Activated CD4-positive, alpha-beta T cell treated with anti-CD3 and anti-CD28 coated beads for 24 hours (primary cell): ENCODE results near the gene SH2B3.
"Not testable (repeated sequence)": the region's sequence is repeated elsewhere in the genome, so short reads cannot be mapped to it uniquely, and the experiment has no call there.

Experiments used
- DNase-seq, 2 donors: peaks; one replicate each; pipeline ENCODE4 v3.0.0-alpha.2; 2020; ENCODE audit warnings: low read depth in 2 of 2

SH2B3 gene

GRCh38 chr12:111387747-111388323 is 17.9 kb upstream of the SH2B3 start:
- DNase-seq, result no peak

- DNase-seq, result no peak
Observed at GRCh38 chr12:111389635-111390034, 16.1 kb upstream of the SH2B3 start.

- DNase-seq, result no peak
Observed at GRCh38 chr12:111390910-111391309, 14.8 kb upstream of the SH2B3 start.

- DNase-seq, result no peak
Observed at GRCh38 chr12:111393700-111394300, 11.9 kb upstream of the SH2B3 start.

- DNase-seq, result no peak
Observed at GRCh38 chr12:111394480-111394879, 11.2 kb upstream of the SH2B3 start.

GRCh38 chr12:111395336-111396187 is 10.2 kb upstream of the SH2B3 start:
- DNase-seq, result no peak

- not testable (repeated sequence) for DNase-seq
Observed at GRCh38 chr12:111396271-111396670, 9.5 kb upstream of the SH2B3 start.

GRCh38 chr12:111396726-111397445 is 8.8 kb upstream of the SH2B3 start:
- DNase-seq, result peak; percentile 84 to 85

GRCh38 chr12:111398530-111398929 is 7.2 kb upstream of the SH2B3 start:
- DNase-seq, result no peak

GRCh38 chr12:111399741-111400404 is 5.8 kb upstream of the SH2B3 start:
- DNase-seq, result not testable (repeated sequence)

GRCh38 chr12:111401167-111401605 is 4.5 kb upstream of the SH2B3 start:
- no peak for DNase-seq

- DNase-seq, result not testable (repeated sequence)
Observed at GRCh38 chr12:111402490-111402824, 3.3 kb upstream of the SH2B3 start.

GRCh38 chr12:111404362-111405148 is 1.2 kb upstream of the SH2B3 start:
- peak; percentile 52 for DNase-seq

- peak; percentile 99 to 100 for DNase-seq
Observed at GRCh38 chr12:111405149-111405858, 419 bp upstream of the SH2B3 start.

- peak in 1 of 2 donors; percentile 42 for DNase-seq
Observed at GRCh38 chr12:111406474-111407376, 1.0 kb downstream of the SH2B3 start.

GRCh38 chr12:111407377-111408115 is 1.8 kb downstream of the SH2B3 start:
- no peak for DNase-seq

- no peak for DNase-seq
Observed at GRCh38 chr12:111408116-111408440, 2.4 kb downstream of the SH2B3 start.

- DNase-seq, result no peak
Observed at GRCh38 chr12:111408686-111409402, 3.1 kb downstream of the SH2B3 start.
